Measurements from ENCODE around the gene RABL3.

The RABL3 gene

GRCh38 chr3:120664926-120665325 is 77.4 kb downstream of the RABL3 start:
- TF ChIP-seq SPI1 (IDR thresholded peaks at IDR 0.05; ENCODE audit: borderline replicate concordance, low read depth): no peak
- TF ChIP-seq GABPA (IDR thresholded peaks at IDR 0.05; ENCODE audit: low read depth): no peak
- TF ChIP-seq POLR2AphosphoS5 (IDR thresholded peaks at IDR 0.05; ENCODE audit: low read depth): no peak
- TF ChIP-seq, protein P1, sequence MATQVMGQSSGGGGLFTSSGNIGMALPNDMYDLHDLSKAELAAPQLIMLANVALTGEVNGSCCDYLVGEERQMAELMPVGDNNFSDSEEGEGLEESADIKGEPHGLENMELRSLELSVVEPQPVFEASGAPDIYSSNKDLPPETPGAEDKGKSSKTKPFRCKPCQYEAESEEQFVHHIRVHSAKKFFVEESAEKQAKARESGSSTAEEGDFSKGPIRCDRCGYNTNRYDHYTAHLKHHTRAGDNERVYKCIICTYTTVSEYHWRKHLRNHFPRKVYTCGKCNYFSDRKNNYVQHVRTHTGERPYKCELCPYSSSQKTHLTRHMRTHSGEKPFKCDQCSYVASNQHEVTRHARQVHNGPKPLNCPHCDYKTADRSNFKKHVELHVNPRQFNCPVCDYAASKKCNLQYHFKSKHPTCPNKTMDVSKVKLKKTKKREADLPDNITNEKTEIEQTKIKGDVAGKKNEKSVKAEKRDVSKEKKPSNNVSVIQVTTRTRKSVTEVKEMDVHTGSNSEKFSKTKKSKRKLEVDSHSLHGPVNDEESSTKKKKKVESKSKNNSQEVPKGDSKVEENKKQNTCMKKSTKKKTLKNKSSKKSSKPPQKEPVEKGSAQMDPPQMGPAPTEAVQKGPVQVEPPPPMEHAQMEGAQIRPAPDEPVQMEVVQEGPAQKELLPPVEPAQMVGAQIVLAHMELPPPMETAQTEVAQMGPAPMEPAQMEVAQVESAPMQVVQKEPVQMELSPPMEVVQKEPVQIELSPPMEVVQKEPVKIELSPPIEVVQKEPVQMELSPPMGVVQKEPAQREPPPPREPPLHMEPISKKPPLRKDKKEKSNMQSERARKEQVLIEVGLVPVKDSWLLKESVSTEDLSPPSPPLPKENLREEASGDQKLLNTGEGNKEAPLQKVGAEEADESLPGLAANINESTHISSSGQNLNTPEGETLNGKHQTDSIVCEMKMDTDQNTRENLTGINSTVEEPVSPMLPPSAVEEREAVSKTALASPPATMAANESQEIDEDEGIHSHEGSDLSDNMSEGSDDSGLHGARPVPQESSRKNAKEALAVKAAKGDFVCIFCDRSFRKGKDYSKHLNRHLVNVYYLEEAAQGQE (IDR thresholded peaks at IDR 0.05; ENCODE audit: insufficient replicate concordance, low read depth): no peak
- TF ChIP-seq CTCF (IDR thresholded peaks at IDR 0.05; ENCODE audit: insufficient read depth, low read length): no peak
- Histone ChIP-seq H3K27me3 (ENCODE audit: insufficient read depth, poor library complexity, severe bottlenecking) (no peaks in the 10 kb centered on the region), H3K27ac (replicated peaks) (no peak overlapping the region), H3K4me3 (replicated peaks; ENCODE audit: insufficient read depth, low read length) (no peak overlapping the region)
- no peak for DNase-seq (ENCODE audit: low read depth in 1 of 2, low spot score in 1 of 2)

DNA sequence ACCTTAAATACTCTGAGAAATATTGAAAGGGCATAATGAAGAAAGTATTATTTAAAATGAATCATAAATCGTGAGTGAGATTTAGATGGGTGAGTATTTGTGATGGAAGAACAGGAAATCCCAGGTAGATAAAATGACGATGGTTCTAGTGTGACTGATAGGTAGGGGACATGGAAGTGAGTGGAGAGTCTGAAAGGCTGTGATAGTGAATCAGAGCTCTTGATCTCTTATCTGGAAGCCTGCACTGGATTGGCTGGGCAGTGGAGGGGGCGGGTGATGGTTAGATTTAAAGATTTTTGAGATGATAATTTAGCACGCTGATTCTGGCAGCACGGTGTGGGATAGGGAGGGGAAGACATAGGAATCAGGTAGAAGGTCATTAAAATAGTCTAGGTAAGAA is 80.4 kb downstream of the RABL3 start:
- TF ChIP-seq SPI1 (IDR thresholded peaks at IDR 0.05; ENCODE audit: borderline replicate concordance, low read depth) (no peak), CTCF (IDR thresholded peaks at IDR 0.05; ENCODE audit: insufficient read depth, low read length) (no peak)
- H3K27me3 ChIP-seq (ENCODE audit: insufficient read depth, poor library complexity, severe bottlenecking): no peaks in the 10 kb centered on the region
- no peak for DNase-seq (ENCODE audit: low read depth in 1 of 2, low spot score in 1 of 2)
- no peak overlapping the region for H3K4me3 ChIP-seq (replicated peaks; ENCODE audit: insufficient read depth, low read length)
- H3K27ac ChIP-seq (replicated peaks): no peak overlapping the region

- Histone ChIP-seq H3K4me3 (replicated peaks; ENCODE audit: insufficient read depth, low read length) (no peak overlapping the region), H3K27me3 (ENCODE audit: insufficient read depth, poor library complexity, severe bottlenecking) (no peaks in the 10 kb centered on the region), H3K27ac (replicated peaks) (no peak overlapping the region)
- no peak for DNase-seq (ENCODE audit: low read depth in 1 of 2, low spot score in 1 of 2)
- TF ChIP-seq POLR2AphosphoS5 (IDR thresholded peaks at IDR 0.05; ENCODE audit: low read depth) (no peak), CTCF (IDR thresholded peaks at IDR 0.05; ENCODE audit: insufficient read depth, low read length) (no peak), SPI1 (IDR thresholded peaks at IDR 0.05; ENCODE audit: borderline replicate concordance, low read depth) (no peak), GABPA (IDR thresholded peaks at IDR 0.05; ENCODE audit: low read depth) (no peak)
- TF ChIP-seq, protein P1 (IDR thresholded peaks at IDR 0.05; ENCODE audit: insufficient replicate concordance, low read depth): no peak
Observed at GRCh38 chr3:120661106-120661905, 81.0 kb downstream of the RABL3 start.

DNA sequence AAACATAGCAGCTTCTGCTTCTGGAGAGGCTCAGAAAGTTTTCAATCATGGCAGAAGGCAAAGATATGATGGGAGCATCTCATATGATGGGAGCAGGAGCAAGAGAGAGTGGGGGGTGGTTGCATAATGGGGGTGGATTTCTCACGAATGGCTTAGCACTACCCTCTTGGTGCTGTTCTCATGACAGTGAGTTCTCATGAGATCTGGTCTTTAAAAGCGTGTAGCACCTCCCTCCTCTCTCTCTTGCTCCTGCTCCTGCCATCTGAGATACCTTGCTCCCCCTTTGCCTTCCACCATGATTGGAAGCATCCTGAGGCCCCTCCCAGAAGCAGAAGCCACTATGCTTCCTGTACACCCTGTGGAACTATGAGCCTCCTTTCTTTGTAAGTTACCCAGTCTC is 82.5 kb downstream of the RABL3 start:
- H3K27ac ChIP-seq (replicated peaks): no peak overlapping the region
- TF ChIP-seq CTCF (IDR thresholded peaks at IDR 0.05; ENCODE audit: insufficient read depth, low read length) (no peak), GABPA (IDR thresholded peaks at IDR 0.05; ENCODE audit: low read depth) (no peak)

More for the DNA sequence above, 82.5 kb downstream of the RABL3 start:
- Histone ChIP-seq H3K4me3 (replicated peaks; ENCODE audit: insufficient read depth, low read length) (no peak overlapping the region), H3K27me3 (ENCODE audit: insufficient read depth, poor library complexity, severe bottlenecking) (no peaks in the 10 kb centered on the region)
- DNase-seq (ENCODE audit: low read depth in 1 of 2, low spot score in 1 of 2): no peak

Measured in HL-60 (cell line).